Cerebellar cortex (tissue), 1 donor: ENCODE measurements around the gene FRAT2.
"Not testable (repeated sequence)": the region's sequence is repeated elsewhere in the genome, so short reads cannot be mapped to it uniquely, and the experiment has no call there.

Experiments used
- DNase-seq: peaks from one replicate; pipeline ENCODE4 v3.0.0-alpha.2; 2015; ENCODE audit warnings: low spot score

Gene FRAT2

GRCh38 chr10:97356318-97356914, 21.9 kb upstream of the FRAT2 start:
- DNase-seq = no peak

- peak; percentile 46 for DNase-seq
Measured at GRCh38 chr10:97355571-97355975, 21.0 kb upstream of the FRAT2 start.

DNA sequence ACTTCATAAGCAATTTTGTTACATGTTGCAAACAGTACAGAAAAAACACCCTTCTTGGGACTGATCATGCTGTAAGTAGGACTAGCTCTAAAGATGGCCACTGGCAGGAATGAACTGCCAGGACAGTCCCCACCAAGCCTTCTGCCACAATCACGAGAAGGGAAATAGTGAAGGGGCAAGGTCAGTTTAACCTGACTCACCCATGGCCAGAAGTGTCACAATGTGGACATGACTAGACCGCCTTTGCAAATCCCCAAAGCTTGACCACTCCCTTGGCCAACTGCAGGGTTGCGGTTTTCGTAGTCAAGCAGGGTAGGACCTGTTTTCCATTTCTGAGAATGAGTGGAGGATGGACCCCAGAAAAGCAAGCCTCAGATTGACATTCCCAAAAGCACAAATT, 19.4 kb upstream of the FRAT2 start:
- no peak for DNase-seq

GRCh38 chr10:97349752-97350513, 15.4 kb upstream of the FRAT2 start:
- DNase-seq = no peak

GRCh38 chr10:97347317-97347716, 12.8 kb upstream of the FRAT2 start:
- DNase-seq = no peak

DNA sequence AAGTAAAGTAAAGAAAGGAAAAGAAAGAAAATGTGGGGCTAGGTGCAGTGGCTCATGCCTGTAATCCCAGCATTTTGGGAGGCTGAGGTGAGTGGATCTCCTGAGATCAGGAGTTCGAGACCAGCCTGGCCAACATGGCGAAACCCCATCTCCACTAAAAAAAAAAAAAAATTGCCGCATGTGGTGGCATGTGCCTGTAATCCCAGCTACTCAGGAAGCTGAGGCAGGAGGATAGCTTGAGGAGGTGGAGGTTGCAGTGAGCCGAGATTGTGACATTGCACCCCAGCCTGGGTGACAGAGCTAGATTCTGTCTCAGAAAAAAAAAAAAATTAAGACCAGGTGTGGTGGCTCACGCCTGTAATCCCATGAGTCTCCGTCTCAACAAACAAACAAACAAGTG, 9.1 kb upstream of the FRAT2 start:
- not testable (repeated sequence) for DNase-seq

DNA sequence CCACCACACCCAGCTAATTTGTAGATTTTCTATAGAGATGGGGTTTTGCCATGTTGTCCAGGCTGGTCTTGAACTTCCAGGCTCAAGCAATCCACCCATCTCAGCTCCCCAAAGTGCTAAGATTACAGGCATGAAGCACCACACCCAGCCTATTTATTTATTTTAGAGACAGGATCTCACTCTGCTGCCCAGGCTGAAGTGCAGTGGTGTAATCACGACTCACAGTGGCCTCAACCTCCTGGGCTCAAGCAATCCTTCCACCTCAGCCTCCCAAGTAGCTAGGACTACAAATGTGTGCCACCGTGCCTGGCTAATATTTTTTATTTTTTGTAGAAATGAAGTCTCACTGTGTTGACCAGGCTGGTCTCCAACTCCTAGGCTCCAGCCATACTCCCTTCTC, 6.9 kb upstream of the FRAT2 start:
- no peak for DNase-seq

GRCh38 chr10:97338041-97338440, 3.5 kb upstream of the FRAT2 start:
- no peak for DNase-seq

DNA sequence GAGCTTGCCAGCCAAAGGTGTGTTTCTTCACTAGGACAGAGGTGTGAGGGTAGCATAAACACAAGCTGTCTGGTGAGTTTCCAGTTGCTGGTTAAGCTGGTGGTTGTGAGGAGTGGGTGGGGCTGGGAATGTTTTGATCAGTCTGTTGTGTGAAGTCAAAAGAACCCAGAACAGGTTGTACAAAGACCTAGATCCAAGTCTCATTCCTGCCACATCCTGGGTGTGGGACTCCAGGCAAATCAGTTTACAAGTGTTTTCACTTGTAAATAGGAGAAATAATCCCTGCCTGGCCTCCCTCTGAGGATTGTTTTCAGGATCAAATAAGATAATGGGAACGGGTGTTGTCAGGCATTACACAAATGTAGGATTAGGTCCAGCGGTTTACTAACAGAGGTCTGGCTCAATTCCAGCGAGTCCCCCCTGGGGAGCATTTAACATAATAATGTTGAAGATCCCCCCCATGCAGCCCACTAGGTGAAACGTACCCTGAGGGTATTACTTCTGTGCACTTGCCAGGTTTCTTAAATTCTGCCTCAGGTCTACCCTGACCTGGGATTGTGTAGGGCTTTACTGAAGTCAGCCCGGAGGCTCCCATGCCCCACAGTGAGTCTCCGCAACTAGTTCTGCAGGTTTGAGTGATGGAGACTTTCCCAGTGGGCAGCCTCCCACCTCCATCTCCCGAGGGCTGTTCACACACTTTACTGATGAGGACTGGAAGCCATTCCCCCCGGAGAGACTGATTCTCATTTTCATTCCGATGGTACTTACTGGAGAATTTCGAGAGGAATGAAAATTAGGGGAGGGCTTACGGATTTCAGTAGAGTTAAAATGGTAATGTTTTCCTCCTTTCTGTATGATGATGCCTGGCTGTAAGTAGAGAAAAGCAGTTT, 2.7 kb upstream of the FRAT2 start:
- peak; percentile 47 for DNase-seq

DNA sequence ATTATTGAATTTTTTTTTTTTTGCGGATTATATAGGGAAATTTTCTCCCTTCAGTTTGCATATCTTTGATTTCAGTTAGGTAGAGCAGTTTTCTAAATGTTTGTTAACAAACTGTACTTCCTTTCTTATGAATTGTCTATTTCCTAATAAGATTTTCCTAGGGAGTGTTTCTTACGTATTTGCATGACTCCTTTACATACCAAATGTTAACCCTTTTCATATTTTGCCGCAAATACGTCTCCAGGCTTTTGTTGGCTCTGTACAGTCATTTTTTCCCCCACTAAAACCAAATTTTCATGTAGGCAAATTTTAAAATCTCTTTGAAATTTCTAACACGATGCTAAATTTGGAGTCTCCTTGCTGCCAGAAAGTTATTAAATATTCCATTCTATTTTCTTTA, 1.9 kb upstream of the FRAT2 start:
- no peak for DNase-seq

DNA sequence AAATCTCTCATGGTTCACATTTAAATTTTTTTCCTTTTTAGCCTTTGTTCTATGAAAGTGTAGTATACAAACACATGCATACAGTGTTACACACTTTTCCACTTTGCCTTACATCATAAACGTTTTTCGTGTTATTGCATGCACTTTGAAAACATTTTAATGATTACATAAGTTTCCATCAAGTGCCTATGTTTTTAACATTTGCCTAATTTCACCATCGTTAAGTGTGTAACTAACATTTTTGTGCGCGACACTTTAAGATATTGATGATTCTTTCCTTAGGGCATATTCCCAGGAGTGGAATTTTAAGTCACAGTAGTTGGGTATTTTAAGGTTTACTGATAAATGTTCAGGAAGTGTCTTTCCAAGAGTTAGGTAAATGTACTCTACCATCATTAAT, 1.5 kb upstream of the FRAT2 start:
- DNase-seq = no peak

GRCh38 chr10:97335188-97335619, 675 bp upstream of the FRAT2 start:
- no peak for DNase-seq

- no peak for DNase-seq
Measured at GRCh38 chr10:97333601-97334369, 744 bp downstream of the FRAT2 start.

DNA sequence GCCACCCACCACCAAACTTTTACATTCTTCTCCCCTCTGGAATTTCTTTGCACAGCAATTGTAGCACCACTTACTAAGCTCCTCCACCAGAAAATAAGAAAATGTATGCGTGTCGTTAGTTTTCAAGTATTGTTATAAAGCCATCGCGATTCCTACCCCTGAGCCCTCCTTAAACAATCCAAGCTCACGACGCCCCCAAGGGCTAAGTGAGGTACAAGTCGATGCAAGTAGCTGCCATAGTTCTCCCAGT, 1.3 kb downstream of the FRAT2 start:
- peak; percentile 71 for DNase-seq

- peak; percentile 82 for DNase-seq
Measured at GRCh38 chr10:97332591-97333350, 1.8 kb downstream of the FRAT2 start.

GRCh38 chr10:97331153-97331703, 3.3 kb downstream of the FRAT2 start:
- no peak for DNase-seq

GRCh38 chr10:97329766-97330165, 4.8 kb downstream of the FRAT2 start:
- DNase-seq = no peak

DNA sequence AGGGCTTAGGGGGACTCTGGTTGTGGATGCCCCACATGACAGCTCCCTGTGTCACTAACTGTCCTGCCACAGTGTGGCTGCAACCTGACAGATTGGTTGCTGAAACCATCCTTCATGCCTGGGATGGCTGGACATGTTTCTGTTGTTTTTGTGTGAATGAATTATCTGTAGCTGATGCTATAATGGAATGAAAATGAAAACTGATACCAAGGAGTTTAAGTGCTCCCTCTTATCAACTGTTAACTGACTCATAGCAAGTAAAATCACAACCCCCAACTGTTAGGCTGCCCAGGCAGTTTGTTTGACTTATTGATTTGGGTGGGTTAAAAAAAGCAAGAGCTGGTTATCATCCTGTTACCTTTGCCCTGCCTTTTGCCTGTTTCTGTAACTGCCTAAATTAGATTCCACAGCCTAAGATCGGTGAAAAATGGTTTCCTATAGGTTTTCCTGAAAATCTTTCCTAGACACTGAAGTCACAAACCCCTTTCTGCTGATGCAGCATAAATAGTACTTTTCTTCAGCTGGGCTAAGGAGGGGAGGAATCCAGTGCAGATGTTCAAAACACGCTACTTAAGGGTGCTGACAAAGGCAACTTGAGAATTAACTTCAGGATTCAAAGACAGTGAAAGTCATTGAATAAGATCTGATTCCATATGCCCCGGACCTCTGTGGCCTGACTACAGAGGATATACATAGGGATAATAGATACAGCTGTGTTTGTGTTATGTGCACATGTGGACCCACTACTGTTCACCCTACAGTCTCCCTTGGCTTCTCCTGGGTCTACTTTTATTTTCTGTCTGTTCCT, 5.7 kb downstream of the FRAT2 start:
- DNase-seq = no peak

- peak; percentile 56 for DNase-seq
Measured at GRCh38 chr10:97327348-97328294, 6.9 kb downstream of the FRAT2 start.
